H1 (cell line): ENCODE measurements around the gene FAM83F. TPM values are rescaled to one million over a fixed set of nuclear protein-coding genes. Genes with fewer than 3 reads are reported as not detected.

Experiments used
- GABPA ChIP-seq: IDR thresholded peaks from 2 replicates; pipeline ENCODE4 v1.6.1; 2011; ENCODE audit warnings: mild to moderate bottlenecking, low read length, moderate library complexity, borderline replicate concordance; ENCODE audit not compliant: insufficient read depth
- GTF2F1 ChIP-seq: IDR thresholded peaks from 2 replicates; pipeline ENCODE4 v1.6.1; 2012; ENCODE audit warnings: low read depth, low read length, improper control_type of control experiment, borderline replicate concordance
- YY1 ChIP-seq: IDR thresholded peaks from 2 replicates; pipeline ENCODE4 v1.6.1; 2011; ENCODE audit warnings: low read depth, mild to moderate bottlenecking, low read length
- polyA plus RNA-seq, 7 experiments: library from polyadenylated mRNA; depleted of rRNA in 3 of 7; stranded (reverse) in 5 of 7; unstranded in 2 of 7; fragments of >200 nt in 5 of 7; fragments of 200-250 nt in 2 of 7; gene quantifications; 1 replicate in 5 of 7; 2 replicates in 1 of 7; 4 replicates in 1 of 7; pipeline versions ENCODE4 v1.2.1 to v1.2.3, GENCODE V29; 2011 to 2013; ENCODE audit warnings: missing spikeins in 2 of 7, mixed read lengths in 2 of 7
- total RNA-seq: library from RNA; stranded (reverse); fragmentation: NEBNext Ultra II Directional; extraction: Animal tissue kit (Norgen Biotek cat#: 25700); gene quantifications from 2 replicates; pipeline ENCODE4 v1.2.1, GENCODE V29; 2021
- TF ChIP-seq, protein P1 (sequence below): fragments of 300-600 bp; sonication (generic); IDR thresholded peaks from 2 replicates; pipeline ENCODE4 v1.7.1; 2012; ENCODE audit warnings: low read length, moderate library complexity, mild to moderate bottlenecking, inconsistent platforms; ENCODE audit not compliant: insufficient replicate concordance
- TF ChIP-seq, protein P2 (sequence below), 3 experiments: IDR thresholded peaks; 1 replicate in 2 of 3; 2 replicates in 1 of 3; pipeline versions ENCODE4 v1.5.1 to v1.6.1; 2011; ENCODE audit warnings: low read length in 3 of 3, mild to moderate bottlenecking in 3 of 3, inconsistent platforms in 2 of 3, low read depth in 1 of 3, moderate library complexity in 1 of 3; ENCODE audit not compliant: insufficient read depth in 1 of 3; ENCODE audit errors: control extremely low read depth in 1 of 3
- TF ChIP-seq, protein P3 (sequence below): IDR thresholded peaks from 2 replicates; pipeline ENCODE4 v1.6.1; 2012; ENCODE audit warnings: inconsistent platforms

FAM83F gene
- total and polyA plus RNA-seq, 2 of the 8 experiments (the other 6 are each of a cell fraction or from before 2014, with no cell fraction given) = 8.6 to 18.9 TPM

DNA sequence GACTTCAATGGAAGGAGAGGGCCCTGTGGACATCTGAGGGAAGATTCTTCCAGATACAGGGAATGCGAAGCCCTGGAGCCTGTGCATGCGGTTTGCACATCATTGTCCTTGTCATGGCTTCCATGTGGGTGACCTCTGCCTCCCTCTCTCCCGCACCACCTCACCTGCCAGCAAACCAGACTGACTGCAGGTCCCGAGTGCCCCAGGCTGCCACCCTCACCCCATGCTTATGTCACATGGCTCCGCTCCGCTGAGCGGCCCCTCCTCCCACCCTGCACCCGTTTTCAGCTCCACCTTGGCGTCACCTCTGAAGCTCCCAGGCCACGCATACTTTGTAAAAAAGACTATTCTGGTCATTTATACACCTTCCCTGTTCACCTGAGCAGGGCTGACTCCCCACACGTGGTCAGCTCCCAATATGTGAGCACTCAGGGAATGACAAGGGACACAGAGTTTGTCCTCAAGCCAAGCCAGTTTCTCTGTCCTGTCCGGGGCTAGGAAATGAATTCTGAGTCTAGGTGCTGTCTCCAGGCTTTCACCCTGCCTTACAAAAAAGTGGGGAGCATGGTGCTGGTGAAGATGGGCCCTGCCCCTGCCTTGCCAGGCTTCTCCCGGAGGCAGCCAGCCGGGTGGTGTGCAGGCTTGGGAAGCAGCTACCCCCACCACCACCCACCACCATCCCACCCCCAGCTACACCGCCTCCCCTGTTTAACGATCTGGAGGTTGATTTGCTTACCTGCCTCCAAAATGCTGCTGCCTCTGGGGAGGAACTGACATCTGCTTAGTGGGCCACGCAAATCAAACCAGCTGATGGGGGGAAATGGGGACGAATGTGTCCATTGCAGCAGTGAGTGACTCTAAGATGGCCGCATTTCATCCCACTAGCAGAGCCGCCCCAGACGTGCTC, 32.7 kb downstream of the FAM83F start (continued):
- TF ChIP-seq, protein P1, sequence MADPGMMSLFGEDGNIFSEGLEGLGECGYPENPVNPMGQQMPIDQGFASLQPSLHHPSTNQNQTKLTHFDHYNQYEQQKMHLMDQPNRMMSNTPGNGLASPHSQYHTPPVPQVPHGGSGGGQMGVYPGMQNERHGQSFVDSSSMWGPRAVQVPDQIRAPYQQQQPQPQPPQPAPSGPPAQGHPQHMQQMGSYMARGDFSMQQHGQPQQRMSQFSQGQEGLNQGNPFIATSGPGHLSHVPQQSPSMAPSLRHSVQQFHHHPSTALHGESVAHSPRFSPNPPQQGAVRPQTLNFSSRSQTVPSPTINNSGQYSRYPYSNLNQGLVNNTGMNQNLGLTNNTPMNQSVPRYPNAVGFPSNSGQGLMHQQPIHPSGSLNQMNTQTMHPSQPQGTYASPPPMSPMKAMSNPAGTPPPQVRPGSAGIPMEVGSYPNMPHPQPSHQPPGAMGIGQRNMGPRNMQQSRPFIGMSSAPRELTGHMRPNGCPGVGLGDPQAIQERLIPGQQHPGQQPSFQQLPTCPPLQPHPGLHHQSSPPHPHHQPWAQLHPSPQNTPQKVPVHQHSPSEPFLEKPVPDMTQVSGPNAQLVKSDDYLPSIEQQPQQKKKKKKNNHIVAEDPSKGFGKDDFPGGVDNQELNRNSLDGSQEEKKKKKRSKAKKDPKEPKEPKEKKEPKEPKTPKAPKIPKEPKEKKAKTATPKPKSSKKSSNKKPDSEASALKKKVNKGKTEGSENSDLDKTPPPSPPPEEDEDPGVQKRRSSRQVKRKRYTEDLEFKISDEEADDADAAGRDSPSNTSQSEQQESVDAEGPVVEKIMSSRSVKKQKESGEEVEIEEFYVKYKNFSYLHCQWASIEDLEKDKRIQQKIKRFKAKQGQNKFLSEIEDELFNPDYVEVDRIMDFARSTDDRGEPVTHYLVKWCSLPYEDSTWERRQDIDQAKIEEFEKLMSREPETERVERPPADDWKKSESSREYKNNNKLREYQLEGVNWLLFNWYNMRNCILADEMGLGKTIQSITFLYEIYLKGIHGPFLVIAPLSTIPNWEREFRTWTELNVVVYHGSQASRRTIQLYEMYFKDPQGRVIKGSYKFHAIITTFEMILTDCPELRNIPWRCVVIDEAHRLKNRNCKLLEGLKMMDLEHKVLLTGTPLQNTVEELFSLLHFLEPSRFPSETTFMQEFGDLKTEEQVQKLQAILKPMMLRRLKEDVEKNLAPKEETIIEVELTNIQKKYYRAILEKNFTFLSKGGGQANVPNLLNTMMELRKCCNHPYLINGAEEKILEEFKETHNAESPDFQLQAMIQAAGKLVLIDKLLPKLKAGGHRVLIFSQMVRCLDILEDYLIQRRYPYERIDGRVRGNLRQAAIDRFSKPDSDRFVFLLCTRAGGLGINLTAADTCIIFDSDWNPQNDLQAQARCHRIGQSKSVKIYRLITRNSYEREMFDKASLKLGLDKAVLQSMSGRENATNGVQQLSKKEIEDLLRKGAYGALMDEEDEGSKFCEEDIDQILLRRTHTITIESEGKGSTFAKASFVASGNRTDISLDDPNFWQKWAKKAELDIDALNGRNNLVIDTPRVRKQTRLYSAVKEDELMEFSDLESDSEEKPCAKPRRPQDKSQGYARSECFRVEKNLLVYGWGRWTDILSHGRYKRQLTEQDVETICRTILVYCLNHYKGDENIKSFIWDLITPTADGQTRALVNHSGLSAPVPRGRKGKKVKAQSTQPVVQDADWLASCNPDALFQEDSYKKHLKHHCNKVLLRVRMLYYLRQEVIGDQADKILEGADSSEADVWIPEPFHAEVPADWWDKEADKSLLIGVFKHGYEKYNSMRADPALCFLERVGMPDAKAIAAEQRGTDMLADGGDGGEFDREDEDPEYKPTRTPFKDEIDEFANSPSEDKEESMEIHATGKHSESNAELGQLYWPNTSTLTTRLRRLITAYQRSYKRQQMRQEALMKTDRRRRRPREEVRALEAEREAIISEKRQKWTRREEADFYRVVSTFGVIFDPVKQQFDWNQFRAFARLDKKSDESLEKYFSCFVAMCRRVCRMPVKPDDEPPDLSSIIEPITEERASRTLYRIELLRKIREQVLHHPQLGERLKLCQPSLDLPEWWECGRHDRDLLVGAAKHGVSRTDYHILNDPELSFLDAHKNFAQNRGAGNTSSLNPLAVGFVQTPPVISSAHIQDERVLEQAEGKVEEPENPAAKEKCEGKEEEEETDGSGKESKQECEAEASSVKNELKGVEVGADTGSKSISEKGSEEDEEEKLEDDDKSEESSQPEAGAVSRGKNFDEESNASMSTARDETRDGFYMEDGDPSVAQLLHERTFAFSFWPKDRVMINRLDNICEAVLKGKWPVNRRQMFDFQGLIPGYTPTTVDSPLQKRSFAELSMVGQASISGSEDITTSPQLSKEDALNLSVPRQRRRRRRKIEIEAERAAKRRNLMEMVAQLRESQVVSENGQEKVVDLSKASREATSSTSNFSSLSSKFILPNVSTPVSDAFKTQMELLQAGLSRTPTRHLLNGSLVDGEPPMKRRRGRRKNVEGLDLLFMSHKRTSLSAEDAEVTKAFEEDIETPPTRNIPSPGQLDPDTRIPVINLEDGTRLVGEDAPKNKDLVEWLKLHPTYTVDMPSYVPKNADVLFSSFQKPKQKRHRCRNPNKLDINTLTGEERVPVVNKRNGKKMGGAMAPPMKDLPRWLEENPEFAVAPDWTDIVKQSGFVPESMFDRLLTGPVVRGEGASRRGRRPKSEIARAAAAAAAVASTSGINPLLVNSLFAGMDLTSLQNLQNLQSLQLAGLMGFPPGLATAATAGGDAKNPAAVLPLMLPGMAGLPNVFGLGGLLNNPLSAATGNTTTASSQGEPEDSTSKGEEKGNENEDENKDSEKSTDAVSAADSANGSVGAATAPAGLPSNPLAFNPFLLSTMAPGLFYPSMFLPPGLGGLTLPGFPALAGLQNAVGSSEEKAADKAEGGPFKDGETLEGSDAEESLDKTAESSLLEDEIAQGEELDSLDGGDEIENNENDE = no peak
- TF ChIP-seq, protein P2, sequence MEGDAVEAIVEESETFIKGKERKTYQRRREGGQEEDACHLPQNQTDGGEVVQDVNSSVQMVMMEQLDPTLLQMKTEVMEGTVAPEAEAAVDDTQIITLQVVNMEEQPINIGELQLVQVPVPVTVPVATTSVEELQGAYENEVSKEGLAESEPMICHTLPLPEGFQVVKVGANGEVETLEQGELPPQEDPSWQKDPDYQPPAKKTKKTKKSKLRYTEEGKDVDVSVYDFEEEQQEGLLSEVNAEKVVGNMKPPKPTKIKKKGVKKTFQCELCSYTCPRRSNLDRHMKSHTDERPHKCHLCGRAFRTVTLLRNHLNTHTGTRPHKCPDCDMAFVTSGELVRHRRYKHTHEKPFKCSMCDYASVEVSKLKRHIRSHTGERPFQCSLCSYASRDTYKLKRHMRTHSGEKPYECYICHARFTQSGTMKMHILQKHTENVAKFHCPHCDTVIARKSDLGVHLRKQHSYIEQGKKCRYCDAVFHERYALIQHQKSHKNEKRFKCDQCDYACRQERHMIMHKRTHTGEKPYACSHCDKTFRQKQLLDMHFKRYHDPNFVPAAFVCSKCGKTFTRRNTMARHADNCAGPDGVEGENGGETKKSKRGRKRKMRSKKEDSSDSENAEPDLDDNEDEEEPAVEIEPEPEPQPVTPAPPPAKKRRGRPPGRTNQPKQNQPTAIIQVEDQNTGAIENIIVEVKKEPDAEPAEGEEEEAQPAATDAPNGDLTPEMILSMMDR (IDR thresholded peaks at IDR 0.05; ENCODE audit: control extremely low read depth in 1 of 3, insufficient read depth in 1 of 3, low read depth in 1 of 3, low read length in 3 of 3) = no peak
- TF ChIP-seq GTF2F1 = no peak
- TF ChIP-seq, protein P3, sequence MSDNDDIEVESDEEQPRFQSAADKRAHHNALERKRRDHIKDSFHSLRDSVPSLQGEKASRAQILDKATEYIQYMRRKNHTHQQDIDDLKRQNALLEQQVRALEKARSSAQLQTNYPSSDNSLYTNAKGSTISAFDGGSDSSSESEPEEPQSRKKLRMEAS = no peak
- no peak for TF ChIP-seq YY1
- no peak for TF ChIP-seq GABPA
